Right hindlimb (tissue), 1 donor: Measurements from ENCODE around the gene KCNE3.
"Not testable (repeated sequence)": the region's sequence is repeated elsewhere in the genome, so short reads cannot be mapped to it uniquely, and the experiment has no call there.

Experiments
- DNase-seq: peaks from one replicate; pipeline ENCODE4 v3.0.0-alpha.2; 2018

Gene KCNE3

DNA sequence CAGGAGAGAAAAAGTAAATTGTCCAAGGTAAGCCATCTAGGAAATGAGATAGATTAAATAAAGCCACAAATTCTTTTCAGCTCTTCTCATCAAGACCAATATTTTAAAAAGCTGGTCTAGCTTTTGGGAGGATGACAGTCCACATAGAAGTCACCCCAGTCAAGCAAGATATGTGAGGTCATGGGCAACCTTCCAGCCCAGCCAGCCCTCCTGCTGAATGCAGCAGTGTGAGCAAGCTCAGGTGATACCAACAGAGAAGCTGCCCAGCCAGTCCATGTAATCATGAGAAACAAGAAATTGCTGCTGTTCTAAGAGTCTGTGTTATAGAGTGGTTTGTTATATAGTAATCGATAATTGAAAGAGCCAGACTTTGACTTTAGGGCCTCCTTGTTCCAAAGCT is 28.7 kb downstream of the KCNE3 start:
- DNase-seq, result no peak

- DNase-seq, result no peak
These were observed 29.8 kb downstream of the KCNE3 start for GRCh38 chr11:74437441-74438042.

DNA sequence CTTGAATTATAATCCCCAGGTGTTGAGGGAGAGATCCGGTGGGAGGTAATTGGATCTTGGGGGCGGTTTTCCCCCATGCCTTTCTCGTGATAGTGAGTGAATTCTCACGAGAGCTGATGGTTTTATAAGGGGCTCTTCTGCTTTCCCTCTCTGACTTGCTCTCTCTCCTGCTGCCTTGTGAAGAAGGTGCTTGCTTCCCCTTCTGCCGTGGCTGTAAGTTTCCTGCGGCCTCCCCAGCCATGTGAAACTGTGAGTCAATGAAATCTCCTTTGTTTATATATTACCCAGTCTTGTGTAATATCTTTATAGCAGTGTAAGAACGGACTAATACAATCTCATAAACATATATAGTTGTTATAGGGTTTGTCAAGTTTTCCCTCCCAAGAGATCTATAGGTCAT is 32.8 kb downstream of the KCNE3 start:
- no peak for DNase-seq

- no peak for DNase-seq
These were observed 38.1 kb downstream of the KCNE3 start for GRCh38 chr11:74429205-74429604.

DNA sequence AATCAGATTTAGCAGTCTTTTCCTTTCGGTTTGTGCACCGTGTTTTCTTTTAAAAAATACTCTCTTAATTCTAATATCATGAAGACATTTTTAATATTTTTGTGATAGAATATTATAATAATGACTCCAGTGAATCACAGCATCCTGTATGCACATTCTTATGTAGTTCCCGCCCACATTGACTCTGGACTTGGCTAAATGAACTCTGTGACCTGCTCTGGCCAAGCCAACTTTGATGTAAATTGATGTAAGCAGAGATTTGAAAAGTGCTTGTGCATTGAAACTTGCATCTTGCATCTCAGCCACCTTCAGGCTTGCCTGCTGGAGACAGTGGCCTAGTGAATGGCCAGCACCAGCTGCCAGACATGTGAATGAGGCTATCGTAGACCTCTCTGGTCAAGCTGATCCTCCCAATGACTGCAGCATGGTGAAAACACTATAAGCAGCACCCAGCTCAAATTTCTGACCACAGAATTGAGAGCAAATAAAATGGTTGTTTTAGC is 39.9 kb downstream of the KCNE3 start:
- no peak for DNase-seq

DNA sequence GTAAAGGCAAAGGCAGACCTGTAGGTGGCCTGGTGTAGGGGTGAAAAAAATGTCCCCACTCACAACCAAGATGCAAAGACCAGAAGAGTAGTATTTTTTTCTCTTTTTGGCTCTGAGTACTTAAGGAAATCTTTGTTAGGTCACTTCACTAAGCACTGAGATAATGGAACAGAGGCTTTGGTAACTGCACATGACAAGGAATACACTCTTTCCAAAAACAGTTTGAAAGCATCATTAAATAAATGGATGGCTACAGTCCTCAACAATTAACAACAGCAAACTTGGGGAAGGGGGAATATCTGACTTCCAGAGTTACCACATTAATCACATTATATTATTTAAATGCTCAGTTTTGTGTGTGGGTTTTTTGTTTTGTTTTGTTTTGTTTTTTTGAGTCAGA is 42.2 kb downstream of the KCNE3 start:
- DNase-seq, result no peak

DNA sequence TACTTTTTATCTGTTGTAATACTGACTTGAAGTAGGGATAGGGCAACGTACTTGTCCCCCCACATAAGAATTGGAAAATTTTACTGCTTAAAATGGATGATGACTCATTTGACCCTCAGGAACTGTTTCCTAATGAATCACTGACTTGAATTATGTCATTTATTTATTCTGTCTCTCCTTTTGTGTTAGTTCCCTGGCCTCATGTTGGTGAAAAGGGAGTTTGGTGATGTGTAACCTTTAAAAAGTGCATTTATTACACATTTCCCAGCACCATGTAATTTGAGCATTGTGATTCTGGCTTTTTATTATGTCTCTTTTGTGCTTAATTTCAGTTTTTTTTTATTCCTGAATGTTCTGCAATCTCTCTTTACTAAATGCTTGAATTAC is 48.8 kb downstream of the KCNE3 start:
- DNase-seq, result no peak

- DNase-seq, result no peak
These were observed 49.4 kb downstream of the KCNE3 start for GRCh38 chr11:74417860-74418508.

GRCh38 chr11:74417379-74417804 is 50.0 kb downstream of the KCNE3 start:
- no peak for DNase-seq

- not testable (repeated sequence) for DNase-seq
These were observed 50.4 kb downstream of the KCNE3 start for GRCh38 chr11:74416974-74417373.

DNA sequence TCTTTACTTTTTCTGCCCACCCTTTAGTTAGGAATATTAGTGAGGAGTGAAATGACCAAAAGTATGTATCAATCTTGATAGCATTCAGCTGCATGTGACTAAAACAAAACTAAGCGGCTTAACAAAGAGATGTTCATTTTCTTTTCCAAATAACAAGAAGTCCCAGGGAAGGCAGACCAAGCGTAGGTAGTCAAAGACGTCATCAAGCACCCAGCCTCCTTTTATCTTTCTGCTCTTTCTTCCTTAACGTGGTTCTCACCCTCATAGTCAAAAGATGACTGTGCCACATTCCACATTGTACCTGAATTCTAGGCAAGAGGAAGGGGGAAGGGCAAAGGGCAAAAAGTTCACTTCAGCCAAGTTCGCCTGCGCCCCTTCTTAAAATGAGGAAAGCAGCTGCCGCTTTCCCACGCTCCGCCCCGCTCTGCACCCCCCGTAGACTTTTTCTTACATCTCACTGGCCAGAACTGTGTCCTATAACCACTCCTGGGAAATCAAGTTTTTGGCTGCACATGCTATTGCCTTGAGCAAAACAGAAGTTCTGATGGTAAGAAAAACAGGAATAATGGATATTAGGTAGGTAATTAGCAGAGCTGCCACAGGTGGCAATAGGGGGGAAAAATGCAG is 54.5 kb downstream of the KCNE3 start:
- DNase-seq, result no peak

DNA sequence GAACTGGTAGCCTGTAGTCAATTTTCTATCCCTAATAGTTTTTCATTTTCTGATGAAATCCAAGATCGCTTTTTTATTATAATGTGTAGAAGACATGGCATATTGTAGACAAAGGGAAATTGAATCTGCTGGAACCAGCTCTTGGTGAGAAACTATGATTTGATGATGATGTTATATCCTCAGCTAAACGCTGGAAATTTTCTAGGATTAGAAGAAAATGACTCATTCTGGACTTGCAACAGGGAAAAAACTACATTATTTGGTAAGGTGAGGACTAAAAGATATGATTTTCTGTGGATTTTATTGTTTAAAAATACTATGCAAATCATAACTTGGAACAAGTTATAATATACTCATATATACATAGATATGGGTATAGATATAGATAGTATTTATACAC is 55.0 kb downstream of the KCNE3 start:
- no peak for DNase-seq

- DNase-seq, result no peak
These were observed 57.7 kb downstream of the KCNE3 start for GRCh38 chr11:74409633-74410032.
